Stimulated activated CD4-positive, alpha-beta T cell treated with anti-CD3 and anti-CD28 coated beads, Interleukin-4, amount 100 ng/mL, for 1 hour (primary cell): ENCODE measurements around the gene JPT2.

Experiments
- DNase-seq: peaks from one replicate; pipeline ENCODE4 v3.0.0-alpha.2; 2020

JPT2 gene

GRCh38 chr16:1740781-1741490, 62.9 kb downstream of the JPT2 start:
- no peak for DNase-seq

- no peak for DNase-seq
Measured at GRCh38 chr16:1741553-1742165, 63.6 kb downstream of the JPT2 start.

- no peak for DNase-seq
Measured at GRCh38 chr16:1743376-1744337, 65.6 kb downstream of the JPT2 start.

- no peak for DNase-seq
Measured at GRCh38 chr16:1744338-1744840, 66.3 kb downstream of the JPT2 start.

- DNase-seq: no peak
Measured at GRCh38 chr16:1745181-1745899, 67.3 kb downstream of the JPT2 start.

- DNase-seq: no peak
Measured at GRCh38 chr16:1745900-1746692, 68.0 kb downstream of the JPT2 start.

- no peak for DNase-seq
Measured at GRCh38 chr16:1746693-1747195, 68.7 kb downstream of the JPT2 start.

GRCh38 chr16:1747934-1748333, 69.9 kb downstream of the JPT2 start:
- no peak for DNase-seq

GRCh38 chr16:1749152-1750117, 71.4 kb downstream of the JPT2 start:
- no peak for DNase-seq
